Natural killer cell (primary cell): ENCODE results near the gene MRPS27. TPM values are rescaled to one million over a fixed set of nuclear protein-coding genes. Genes with fewer than 3 reads are reported as not detected.

Experiments
- ATAC-seq, 3 donors: fragments of 150-1000 bp in 2 of 3; fragments of 200-7000 bp in 1 of 3; cut with Tn5 transposase; 1 replicate in 1 of 3; 2 replicates in 2 of 3; pipeline ENCODE4 v1.10.0; 2021; ENCODE audit warnings: mild to moderate bottlenecking in 2 of 3, moderate library complexity in 2 of 3
- DNase-seq, 2 donors: peaks; one replicate each; pipeline versions ENCODE4 v3.0.0 to v3.0.0-alpha.2; 2013 to 2021; ENCODE audit warnings: mixed read lengths in 1 of 2
- H3K27ac ChIP-seq: one replicate; pipeline ENCODE4 v1.5.1; 2013; ENCODE audit warnings: mild to moderate bottlenecking, low read length
- H3K27me3 ChIP-seq: one replicate; pipeline ENCODE4 v1.6.1; 2013; ENCODE audit warnings: low read length; ENCODE audit not compliant: control insufficient read depth, insufficient read depth
- H3K36me3 ChIP-seq: one replicate; pipeline ENCODE4 v1.6.1; 2013; ENCODE audit warnings: low read length; ENCODE audit not compliant: control insufficient read depth, insufficient read depth
- H3K4me1 ChIP-seq: one replicate; pipeline ENCODE4 v1.6.1; 2013; ENCODE audit warnings: low read length; ENCODE audit not compliant: control insufficient read depth, insufficient read depth
- H3K4me3 ChIP-seq: one replicate; pipeline ENCODE4 v1.5.1; 2013; ENCODE audit warnings: low read length
- H3K9me3 ChIP-seq: one replicate; pipeline ENCODE4 v1.6.1; 2013; ENCODE audit warnings: low read length; ENCODE audit not compliant: control insufficient read depth, insufficient read depth
- H3K27ac Mint-ChIP-seq, 2 donors: one replicate each; pipeline ENCODE4 v1.8.0; 2022; ENCODE audit warnings: mild to moderate bottlenecking in 2 of 2, mixed read lengths in 2 of 2, moderate library complexity in 1 of 2
- H3K27me3 Mint-ChIP-seq, 2 donors: one replicate each; pipeline ENCODE4 v1.8.0; 2022; ENCODE audit warnings: low read depth in 2 of 2, mixed read lengths in 2 of 2
- H3K36me3 Mint-ChIP-seq: one replicate; pipeline ENCODE4 v1.8.0; 2022; ENCODE audit warnings: mixed read lengths
- H3K4me1 Mint-ChIP-seq, 2 donors: one replicate each; pipeline ENCODE4 v1.8.0; 2022; ENCODE audit warnings: mixed read lengths in 2 of 2
- H3K4me3 Mint-ChIP-seq: one replicate; pipeline ENCODE4 v1.8.0; 2022; ENCODE audit warnings: mild to moderate bottlenecking, moderate library complexity, mixed read lengths
- H3K9me3 Mint-ChIP-seq, 2 donors: one replicate each; pipeline ENCODE4 v1.8.0; 2022; ENCODE audit warnings: mixed read lengths in 2 of 2
- CTCF ChIP-seq: fragments of 200-600 bp; IDR thresholded peaks from one replicate; pipeline ENCODE4 v1.8.0; 2022; ENCODE audit warnings: antibody characterized with exemption
- WGBS: methylation state at CpG from one replicate; pipeline ENCODE4 v1.1.7; 2013; ENCODE audit warnings: missing lambda C conversion rate; ENCODE audit not compliant: insufficient coverage; 5-methylcytosine and 5-hydroxymethylcytosine counted together
- intact Hi-C: fragments of 100-400 bp; cut with micrococcal nuclease; formaldehyde crosslinking; loops from one replicate; pipeline ENCODE4 v1.14.2; 2022
- total RNA-seq, 4 donors: library from RNA; stranded (reverse); fragments of 120-200 nt in 1 of 4; gene quantifications; one replicate each; pipeline versions ENCODE4 v1.2.3 to v1.2.4, GENCODE V29; 2013 to 2022

MRPS27 gene
- total RNA-seq, 3 donors from 2014 or later (not counting 1 experiment from before 2014, with no cell fraction given): 25.5 to 36.5 (median 36.3) TPM

GRCh38 chr5:72296256-72296655, 23.8 kb downstream of the MRPS27 start:
- DNase-seq (no peak), ATAC-seq (no peak)
- Mint-ChIP-seq H3K27ac (no peak overlapping the region), H3K9me3 (no peaks in the 10 kb centered on the region), H3K4me3 (no peak overlapping the region), H3K4me1 (peaks cover 32 to 42% of the 10 kb centered on the region in 2 donors), H3K27me3 (no peaks in the 10 kb centered on the region), H3K36me3 (peaks cover 7% of the 10 kb centered on the region)
- no peak overlapping the region for H3K27ac ChIP-seq
- peaks cover 24% of the 10 kb centered on the region for H3K36me3 ChIP-seq
- intact Hi-C loops: no loop called here
- H3K27me3 ChIP-seq: no peaks in the 10 kb centered on the region
- H3K4me3 ChIP-seq: no peak overlapping the region
- no peak for TF ChIP-seq CTCF
- H3K9me3 ChIP-seq: no peaks in the 10 kb centered on the region
- WGBS: 95% methylated on average over 2 of the region's 2 CpGs
- no peaks in the 10 kb centered on the region for H3K4me1 ChIP-seq

DNA sequence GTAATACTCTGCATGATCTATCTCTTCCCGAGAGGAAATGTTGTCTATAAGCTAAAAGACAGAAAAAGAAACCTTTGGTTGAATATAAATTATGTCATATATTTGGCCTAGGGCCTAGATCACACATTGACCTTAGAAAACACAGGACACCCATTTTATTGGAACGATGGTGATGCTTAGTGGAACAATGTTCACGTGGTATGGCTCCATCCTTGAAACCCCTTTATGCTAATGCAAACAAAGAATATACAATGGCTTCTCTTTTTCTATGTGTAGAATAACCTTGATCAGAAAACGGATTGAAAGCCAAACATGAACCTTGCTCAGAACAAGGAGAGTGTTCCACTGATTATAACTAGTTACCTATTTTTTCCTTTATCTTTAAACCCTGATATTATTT, 24.5 kb downstream of the MRPS27 start:
- peaks cover 24% of the 10 kb centered on the region for H3K36me3 ChIP-seq
- H3K9me3 Mint-ChIP-seq: no peaks in the 10 kb centered on the region
- intact Hi-C loops: no loop called here
- no peak for ATAC-seq
- TF ChIP-seq CTCF: no peak
- H3K4me3 ChIP-seq: no peak overlapping the region
- no peaks in the 10 kb centered on the region for H3K27me3 Mint-ChIP-seq
- peaks cover 29 to 38% of the 10 kb centered on the region in 2 donors for H3K4me1 Mint-ChIP-seq
- H3K4me3 Mint-ChIP-seq: no peak overlapping the region
- no peak overlapping the region for H3K27ac Mint-ChIP-seq
- H3K9me3 ChIP-seq: no peaks in the 10 kb centered on the region
- no peak for DNase-seq
- no peaks in the 10 kb centered on the region for H3K4me1 ChIP-seq
- peaks cover 7% of the 10 kb centered on the region for H3K36me3 Mint-ChIP-seq
- H3K27me3 ChIP-seq: no peaks in the 10 kb centered on the region
- H3K27ac ChIP-seq: no peak overlapping the region
- 91% methylated on average over 3 of the region's 4 CpGs for WGBS

DNA sequence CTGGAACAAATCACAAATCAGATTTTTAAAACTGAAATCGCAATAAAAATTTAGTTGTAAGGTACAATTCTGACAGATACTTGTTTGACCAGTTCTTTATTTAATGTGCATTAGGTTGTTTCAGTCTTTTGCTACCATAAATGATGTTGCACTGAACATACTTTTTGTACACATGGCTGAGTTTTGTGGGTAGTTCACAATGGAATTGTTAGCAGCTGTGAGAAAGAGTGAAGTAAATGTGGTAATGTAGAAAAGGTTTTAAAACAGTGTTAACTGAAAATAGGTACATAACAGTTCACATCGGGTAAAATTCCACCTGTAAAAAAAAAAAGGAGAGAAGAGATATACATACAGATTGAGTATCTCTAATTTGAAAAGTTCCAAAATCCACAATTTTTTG, 25.6 kb downstream of the MRPS27 start:
- Mint-ChIP-seq H3K27me3 (no peaks in the 10 kb centered on the region), H3K27ac (no peak overlapping the region), H3K4me3 (no peak overlapping the region), H3K4me1 (peaks cover 19 to 27% of the 10 kb centered on the region in 2 donors), H3K36me3 (peaks cover 7% of the 10 kb centered on the region), H3K9me3 (no peaks in the 10 kb centered on the region)
- DNase-seq (no peak), ATAC-seq (no peak)
- intact Hi-C loops: no loop called here
- WGBS: 83% methylated on average over 1 of the region's 2 CpGs
- H3K27ac ChIP-seq: no peak overlapping the region
- no peaks in the 10 kb centered on the region for H3K4me1 ChIP-seq
- no peaks in the 10 kb centered on the region for H3K9me3 ChIP-seq
- no peak overlapping the region for H3K4me3 ChIP-seq
- H3K27me3 ChIP-seq: no peaks in the 10 kb centered on the region
- TF ChIP-seq CTCF: no peak
- peaks cover 31% of the 10 kb centered on the region for H3K36me3 ChIP-seq

- no peaks in the 10 kb centered on the region for H3K4me1 ChIP-seq
- TF ChIP-seq CTCF: no peak
These were observed 26.5 kb downstream of the MRPS27 start for GRCh38 chr5:72293495-72294055.

More at GRCh38 chr5:72293495-72294055, 26.5 kb downstream of the MRPS27 start:
- no peaks in the 10 kb centered on the region for H3K9me3 ChIP-seq
- Mint-ChIP-seq H3K27ac (no peak overlapping the region), H3K9me3 (no peaks in the 10 kb centered on the region), H3K4me1 (peaks cover 12 to 18% of the 10 kb centered on the region in 2 donors), H3K4me3 (no peak overlapping the region), H3K27me3 (no peaks in the 10 kb centered on the region), H3K36me3 (peaks cover 7% of the 10 kb centered on the region)
- intact Hi-C loops: no loop called here
- 71% methylated on average over 3 of the region's 3 CpGs for WGBS
- ATAC-seq: no peak
- H3K27ac ChIP-seq: no peak overlapping the region
- no peaks in the 10 kb centered on the region for H3K27me3 ChIP-seq
- H3K36me3 ChIP-seq: peaks cover 31% of the 10 kb centered on the region
- no peak overlapping the region for H3K4me3 ChIP-seq
- no peak for DNase-seq
